Endometrium (tissue), 2 donors: Measurements from ENCODE around the gene TMOD3.
"Not testable (repeated sequence)": the region's sequence is repeated elsewhere in the genome, so short reads cannot be mapped to it uniquely, and the experiment has no call there.

ENCODE experiments used
- FAIRE-seq: peaks from 2 replicates; lab custom pipeline; 2012; peaks lifted over from hg19 to GRCh38; lab: Jason Lieb, UNC
- donor health status: control.
- donor health status: control.

TMOD3 gene

DNA sequence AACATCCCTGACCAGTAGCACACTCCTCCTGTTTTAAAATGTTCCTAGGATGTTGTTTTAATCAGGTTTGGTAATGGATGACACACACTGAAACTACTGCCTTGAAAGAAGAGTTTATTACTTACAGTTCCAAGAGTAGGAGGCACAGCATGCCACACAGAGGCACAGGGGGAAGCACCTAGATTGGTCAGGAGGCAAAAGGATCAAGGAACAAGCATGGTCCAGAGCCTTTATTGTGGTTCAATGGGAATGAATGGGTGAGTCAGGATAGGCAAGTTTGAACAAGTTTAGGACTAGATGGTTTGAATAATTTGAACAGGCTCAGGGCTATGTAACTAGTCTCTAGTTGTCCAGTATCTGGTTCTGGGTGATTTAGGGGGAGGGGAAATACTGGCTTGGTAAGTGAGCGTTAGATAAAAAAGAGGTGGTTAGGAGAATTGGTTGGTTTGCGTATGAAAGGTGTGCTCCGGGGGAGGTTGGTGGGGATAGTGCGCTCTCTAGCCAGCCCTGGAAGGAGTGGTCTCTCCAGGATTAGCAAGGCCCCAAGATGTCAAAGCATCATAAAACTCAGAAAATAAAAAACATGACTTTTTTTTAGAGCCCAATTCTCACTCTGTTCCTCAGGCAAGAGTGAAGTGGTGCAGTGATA, 35.1 kb downstream of the TMOD3 start:
- no peak for FAIRE-seq

DNA sequence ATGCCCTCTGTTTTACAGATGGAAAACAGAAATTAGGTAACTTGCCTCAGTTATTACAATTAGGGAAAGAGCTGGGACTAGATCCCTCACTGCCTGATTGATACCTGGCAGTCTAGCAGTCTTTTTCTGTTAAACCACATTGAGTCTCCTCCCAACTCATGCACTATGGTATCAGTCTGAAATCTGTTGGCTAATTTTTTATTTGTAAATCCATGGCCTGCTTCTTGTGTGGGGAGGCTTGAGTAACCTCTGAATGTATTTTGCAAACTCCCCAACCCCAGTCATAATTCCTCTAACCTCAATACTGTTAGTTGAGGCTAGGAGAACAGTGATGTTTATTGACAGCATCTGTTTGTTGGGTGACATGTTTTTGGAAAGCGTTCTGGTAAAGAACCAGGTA, 35.9 kb downstream of the TMOD3 start:
- no peak for FAIRE-seq

DNA sequence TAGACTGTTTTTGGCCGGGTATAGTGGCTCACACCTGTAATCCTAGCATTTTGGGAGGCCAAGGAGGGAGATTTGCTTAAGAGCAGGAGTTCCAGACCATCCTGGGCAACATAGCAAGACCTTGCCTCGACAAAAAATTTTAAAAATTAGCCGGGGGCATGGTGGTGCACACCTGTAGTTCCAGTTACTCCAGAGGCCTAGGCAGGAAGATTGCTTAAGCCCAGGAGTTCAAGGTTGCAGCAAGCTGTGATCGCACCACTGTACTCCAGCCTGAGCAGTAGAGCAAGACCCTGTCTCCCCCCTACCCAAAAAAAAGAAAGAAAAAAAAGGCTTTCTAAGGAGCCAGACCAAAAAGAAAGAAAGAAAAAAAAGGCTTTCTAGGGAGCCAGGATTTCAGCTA, 36.7 kb downstream of the TMOD3 start:
- no peak for FAIRE-seq

DNA sequence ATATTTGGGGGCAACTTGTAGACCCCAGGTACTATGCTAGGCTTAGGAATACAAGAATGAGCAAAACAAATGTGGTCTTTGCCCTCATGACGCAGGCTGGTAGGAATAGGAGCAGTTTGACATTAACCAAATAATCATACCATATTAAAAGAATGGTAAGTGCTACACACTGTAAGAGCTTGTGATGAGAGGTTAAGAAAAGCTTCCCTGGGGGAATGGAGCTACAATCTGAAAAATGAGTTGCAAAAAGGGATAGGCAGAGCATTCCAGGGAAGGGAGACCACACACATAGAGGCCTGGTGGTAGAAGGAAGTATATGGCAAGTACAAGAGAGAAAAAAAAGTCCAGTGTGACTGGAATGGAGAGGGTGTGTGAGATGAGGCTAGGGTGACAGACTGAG, 37.3 kb downstream of the TMOD3 start:
- FAIRE-seq: no peak

DNA sequence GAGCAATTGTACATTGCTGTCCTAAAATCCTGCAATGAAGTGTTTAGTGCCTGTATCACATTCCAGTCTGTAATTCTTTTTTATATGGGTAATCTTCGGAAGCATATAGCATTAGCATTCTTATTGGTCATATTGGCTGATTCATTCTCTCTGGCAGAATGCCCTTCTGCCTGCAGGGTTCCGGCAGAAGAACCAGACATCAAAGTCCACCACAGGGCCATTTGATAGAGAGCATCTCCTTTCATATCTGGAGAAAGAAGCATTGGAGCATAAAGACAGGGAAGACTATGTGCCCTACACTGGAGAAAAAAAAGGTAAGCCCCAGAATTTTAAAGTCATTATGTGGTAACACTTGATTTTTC, 39.6 kb downstream of the TMOD3 start:
- FAIRE-seq: no peak

DNA sequence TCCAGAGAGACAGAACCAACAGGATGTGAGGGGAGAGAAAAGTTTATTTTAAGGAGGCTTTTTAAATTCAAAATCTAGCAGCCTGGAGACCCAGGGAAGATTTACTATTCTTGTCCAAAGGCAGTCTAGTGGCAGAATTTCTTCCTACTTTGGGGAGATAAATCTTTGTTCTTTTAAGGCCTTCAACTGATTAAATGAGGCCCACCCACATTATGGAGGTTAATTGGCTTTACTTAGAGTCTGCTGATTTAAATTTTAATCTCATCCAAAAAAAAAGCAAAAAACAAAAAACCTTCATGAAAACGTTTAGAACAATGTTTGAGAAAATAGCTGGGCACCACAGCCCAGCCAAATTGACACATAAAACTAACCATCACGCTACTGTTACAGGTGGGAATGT, 41.3 kb downstream of the TMOD3 start:
- no peak for FAIRE-seq

DNA sequence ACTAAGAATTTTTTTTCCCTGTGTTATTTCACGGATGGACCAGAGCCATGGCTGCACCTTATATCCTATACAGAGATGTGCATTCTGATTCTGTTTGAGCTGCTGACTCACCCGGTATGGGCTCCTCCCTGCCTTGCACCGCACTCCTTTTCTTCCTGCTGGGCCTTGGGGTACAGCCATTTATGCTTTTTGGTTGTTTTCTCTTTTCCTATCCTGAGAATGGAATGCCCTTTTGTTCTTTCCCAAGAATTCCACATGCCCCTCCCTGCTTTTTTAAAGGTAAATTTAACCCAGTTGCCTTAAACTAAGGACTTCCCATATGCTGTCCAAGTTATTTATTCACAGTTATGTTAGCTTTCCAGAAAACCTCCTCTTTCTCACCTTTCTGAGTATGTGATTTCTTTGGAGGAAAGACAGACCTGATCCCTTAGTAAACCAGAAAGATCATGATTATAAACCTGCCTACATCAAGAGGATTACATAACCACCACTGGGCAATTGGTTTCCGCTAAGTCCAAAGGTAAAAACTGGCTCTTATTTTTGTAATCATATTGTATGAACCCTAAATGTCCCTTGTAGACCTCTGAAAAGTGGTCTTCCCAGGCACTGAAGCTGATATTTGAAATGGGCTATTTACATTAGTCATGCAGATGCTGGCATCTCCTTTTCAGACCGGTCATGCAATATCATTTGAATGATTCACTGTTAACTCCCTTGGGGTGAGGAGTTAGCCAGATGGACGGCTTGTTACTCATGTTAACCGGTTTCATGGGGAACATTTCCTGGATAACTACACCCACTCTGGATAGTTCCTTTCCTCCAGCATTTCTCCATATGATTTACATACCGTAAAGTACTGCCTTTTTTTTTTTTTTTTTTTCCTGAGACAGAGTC, 45.5 kb downstream of the TMOD3 start:
- no peak for FAIRE-seq

DNA sequence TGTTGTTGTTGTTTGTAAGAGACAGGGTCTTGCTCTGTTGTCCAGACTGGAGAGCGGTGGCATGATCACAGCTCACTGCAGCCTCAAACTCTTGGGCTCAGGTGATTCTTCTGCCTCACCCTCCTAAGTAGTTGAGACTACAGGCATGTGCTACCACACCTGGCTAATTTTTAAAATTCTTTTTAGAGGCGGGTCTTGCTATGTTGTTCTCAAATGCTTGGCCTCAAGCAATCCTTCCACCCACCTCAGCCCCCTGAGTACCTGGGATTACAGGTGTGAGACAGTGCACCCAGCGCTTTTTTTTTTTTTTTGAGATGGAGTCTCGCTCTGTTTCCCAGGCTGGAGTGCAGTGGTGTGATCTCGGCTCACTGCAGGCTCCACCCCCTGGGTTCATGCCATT, 46.7 kb downstream of the TMOD3 start:
- no peak for FAIRE-seq

DNA sequence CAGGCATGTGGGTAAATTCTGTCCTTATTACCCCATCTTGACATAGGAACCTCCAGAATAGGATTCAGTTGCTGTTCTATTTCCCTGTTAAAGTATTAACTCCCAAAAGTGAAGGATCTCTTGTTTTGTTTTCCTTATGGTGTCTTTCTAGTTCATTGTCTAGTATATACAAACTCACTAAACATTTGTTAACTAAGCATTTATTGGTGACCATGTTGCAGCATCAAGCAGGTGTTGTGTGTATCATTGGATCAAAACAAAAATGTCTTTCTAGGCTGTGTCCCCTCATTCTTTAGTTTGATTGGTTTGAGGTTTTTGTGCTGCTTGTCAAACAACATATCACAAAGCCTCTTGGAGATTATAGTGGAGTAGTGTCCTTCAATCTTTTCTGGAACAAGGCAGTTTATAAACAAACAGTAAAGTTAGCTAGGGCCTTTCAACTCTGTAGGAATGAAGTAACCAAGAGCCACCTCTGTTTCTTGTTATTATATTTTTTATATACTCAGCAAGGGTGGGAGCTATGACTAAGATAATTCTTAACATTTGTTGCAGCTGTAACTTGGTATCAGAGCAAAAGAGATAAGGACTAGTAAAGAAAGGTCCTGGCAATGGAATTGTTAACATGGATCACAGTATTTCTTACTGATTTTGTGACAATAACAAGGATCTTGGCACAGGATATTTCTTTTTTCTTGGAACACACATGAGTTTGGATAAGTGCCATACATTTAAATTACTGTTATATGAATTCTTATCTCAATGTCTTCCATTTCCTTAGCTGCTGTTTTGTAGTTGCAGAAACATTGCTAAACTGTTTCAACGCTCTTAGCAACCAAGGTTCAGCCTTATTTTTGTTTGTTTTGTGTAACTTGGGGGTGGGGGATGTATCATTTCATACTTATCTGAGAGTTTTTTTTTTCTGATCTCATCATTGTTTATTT, 49.3 kb downstream of the TMOD3 start:
- peak; percentile 86 for FAIRE-seq

DNA sequence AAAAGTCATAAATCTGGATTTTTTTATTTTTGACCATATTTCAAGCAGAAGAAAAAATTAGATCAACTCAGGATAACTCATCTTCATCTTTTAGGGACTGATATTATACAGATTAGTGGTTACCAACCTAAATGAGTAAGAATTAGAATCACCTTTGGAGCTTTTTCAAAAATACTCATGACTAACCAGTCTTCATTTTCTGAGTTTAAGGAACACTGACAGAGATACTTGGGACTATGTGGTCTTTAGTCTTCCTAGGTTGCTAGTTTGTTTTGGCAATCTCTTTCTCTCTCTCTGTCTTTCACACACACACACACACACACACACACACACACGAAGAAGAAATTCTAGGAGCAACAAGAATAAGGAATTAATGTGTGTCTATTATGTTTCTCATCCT, 50.1 kb downstream of the TMOD3 start:
- no peak for FAIRE-seq

DNA sequence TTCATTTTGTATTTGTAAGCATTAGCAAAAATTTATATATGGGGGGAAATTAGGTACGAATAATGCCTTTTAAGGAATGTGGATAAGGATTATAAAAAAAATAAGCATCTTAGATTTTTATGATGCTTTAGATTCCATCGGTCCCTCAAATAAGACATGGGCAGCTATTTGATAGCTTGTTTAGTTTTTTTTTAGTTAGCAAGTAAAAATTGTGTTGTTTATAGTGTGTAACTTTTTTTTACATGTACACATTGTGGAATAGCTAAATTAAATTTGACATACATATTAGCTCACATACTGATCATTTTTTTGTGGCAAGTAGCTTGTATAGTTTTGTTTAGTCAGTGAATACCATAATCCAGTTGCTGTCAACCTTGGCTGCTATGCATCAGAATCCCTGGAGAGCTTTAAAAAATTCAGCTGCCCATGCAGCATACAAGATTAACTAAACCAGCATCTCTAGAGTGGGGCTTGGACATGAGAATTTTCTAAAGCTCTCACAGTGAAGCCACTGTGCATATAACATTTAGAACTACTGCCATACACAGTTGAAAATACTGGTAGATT, 53.9 kb downstream of the TMOD3 start:
- FAIRE-seq: no peak

DNA sequence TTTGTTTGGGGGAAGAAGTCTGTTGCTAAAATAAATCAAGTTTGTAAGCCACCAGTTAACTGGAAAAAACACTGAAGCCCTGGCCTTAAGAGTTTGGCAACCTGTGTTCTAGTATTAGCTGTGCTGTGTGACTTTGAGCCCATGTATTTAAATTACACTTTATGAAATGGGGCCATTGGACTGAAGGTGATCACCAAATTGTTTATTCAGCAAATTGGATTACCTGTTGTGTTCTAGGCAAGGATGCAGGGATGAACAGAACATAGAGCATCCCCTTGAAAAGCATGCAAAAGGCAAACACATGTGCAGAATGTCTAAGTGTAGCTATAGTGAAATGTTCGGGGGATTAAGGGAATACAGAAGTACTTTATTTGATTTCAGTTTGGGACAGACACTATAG, 54.6 kb downstream of the TMOD3 start:
- no peak for FAIRE-seq

DNA sequence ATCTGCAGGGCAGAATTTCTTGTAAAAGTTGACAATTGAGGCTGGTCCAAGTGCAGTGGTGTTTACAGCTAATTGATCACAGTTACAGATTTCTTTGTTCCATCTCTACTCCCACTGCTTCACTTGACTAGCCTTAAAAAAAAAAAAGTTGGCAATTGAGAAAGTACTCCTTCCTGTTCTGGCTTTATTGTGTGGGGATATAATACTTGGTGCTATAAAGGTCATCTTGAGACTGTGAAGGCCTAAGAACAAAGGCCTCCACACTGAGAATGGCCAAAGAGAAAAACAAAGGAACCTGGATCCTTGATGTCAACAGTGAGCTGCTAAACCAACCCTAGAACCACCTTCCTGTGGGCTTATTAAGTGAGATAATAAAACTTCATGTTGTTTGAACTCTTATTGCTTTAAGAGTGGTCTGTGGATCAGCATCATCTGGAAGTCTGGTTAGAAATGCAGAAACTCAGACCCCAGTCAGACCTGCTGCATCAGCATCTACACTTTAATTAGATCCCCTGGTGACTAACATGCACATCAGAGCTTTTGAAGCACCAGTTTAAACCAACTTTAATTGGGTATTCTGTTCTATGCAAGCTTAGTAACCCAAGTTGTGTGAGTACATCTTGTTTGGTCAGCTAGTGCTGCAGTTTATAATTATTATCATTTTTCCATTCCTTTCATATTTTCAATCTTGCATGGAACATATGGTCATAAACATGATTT, 55.2 kb downstream of the TMOD3 start:
- no peak for FAIRE-seq

DNA sequence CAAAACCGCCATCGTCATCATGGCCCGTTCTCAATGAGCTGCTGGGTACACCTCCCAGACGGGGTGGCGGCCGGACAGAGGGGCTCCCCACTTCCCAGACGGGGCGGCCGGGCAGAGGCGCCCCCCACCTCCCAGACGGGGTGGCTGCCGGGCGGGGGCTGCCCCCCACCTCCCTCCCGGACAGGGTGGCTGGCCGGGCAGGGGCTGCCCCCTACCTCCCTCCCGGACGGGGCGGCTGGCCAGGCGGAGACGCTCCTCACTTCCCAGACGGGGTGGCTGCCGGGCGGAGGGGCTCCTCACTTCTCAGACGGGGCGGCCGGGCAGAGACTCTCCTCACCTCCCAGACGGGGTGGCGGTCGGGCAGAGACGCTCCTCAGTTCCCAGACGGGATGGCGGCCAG, 56.3 kb downstream of the TMOD3 start:
- FAIRE-seq: not testable (repeated sequence)

DNA sequence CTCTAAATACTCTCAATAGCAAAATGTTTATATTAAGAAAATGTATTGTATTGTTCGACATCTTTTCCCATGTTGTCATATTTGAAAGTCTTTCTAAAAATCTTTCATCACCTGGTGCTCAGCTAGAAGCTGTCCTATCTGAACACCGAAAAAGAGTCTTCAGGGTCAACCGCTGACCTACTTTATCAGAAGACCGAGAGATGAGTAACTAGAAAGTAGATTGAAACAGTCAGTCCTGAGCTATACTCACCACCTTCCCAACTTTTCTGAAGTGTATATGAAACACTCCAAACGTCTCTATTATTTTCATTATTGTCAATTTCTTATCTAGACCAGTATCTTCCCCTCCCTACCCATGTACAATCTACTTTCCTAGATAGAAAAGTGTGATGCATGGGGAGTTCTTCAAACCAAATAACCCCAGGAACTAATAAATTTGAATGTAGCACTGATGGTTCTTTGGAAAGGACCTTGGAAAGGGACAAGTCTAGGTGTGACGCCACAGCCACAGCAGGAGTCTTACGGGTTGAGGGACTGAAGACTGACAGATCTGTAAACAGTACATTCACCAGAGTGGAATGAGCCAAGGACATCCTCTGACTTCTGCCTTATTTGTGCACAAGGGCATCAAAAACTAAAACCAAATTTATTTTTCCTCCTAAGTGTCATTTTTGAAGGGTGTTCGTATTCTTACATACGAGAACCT, 58.6 kb downstream of the TMOD3 start:
- no peak for FAIRE-seq

DNA sequence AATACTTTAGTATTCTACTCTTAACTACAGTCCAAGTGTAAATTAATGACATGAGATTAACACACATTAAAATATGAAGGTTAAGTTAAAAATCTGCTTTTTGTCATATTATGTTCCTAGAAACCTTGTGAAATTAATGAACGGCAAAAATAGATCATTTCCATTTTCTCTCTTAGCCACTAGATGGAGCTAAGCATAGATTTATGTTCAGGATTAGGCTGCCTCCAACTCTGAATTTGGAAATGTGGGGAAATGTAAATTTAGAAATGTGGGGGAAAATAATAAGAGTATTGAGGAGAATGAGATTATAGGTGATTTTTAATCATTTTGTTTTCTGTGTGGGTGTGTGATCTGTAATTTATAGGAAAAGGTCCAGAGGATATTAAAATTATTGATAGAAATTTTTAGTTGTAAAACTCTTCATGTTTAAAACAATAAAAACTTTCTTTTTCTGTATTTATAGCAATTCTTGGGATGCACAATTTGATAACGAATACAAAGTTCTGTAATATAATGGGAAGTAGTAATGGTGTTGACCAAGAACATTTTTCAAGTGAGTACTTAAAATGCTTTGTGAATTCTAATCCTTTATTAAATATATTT, 59.2 kb downstream of the TMOD3 start:
- FAIRE-seq: peak; percentile 77

DNA sequence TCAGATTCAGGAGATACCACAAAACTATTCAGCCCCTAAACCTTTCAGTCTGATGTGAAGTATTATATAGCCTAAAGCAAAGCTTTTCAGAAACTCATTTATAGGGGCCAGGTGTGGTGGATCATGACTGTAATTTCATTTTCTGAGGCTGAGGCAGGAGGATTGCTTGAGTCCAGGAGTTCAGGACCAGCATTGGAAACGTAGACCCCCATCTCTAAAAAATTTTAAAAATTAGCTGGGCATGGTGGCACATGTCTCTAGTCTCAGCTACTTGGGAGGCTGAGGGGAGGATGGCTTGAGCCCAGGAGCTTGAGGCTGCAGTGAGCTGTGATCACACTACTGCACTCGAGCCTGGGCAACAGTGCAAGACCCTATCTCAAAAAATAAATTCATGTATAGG, 60.0 kb downstream of the TMOD3 start:
- no peak for FAIRE-seq

DNA sequence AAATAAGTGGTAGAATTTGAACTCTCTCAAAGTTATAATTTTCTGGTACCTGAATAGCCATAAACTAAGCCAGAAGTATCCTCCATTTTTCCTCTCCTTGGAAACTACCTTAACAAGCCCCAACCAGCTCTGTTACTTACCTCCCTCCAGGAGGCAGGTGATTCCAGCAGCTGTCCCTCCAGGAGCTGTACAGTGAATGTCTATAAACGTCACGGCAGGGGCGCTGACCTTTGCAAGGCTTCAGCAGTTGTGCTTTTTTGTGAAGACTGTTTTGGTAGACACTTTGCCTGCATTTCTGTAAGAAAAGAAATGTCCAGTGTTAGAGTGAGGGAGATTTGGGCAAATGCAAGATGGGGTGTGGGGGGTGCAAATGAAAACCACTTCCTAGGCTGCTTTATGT, 75.0 kb downstream of the TMOD3 start:
- no peak for FAIRE-seq

DNA sequence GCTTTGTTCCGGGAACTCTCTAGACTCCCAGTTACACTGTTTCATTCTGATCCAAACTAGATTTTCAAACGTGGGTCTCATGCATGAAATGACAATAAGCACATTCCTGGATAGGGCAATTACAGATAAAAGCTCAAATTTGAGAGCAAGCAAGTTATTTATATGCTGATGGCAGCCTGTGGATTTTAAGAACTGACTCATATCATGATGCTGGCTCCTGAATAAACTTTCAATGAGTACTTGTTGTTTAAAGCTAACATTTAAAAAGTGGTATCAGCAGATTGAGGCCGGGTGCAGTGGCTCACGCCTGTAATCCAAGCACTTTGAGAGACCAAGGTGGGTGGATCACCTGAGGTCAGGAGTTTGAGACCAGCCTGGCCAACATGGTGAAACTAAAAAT, 75.5 kb downstream of the TMOD3 start:
- FAIRE-seq: no peak

DNA sequence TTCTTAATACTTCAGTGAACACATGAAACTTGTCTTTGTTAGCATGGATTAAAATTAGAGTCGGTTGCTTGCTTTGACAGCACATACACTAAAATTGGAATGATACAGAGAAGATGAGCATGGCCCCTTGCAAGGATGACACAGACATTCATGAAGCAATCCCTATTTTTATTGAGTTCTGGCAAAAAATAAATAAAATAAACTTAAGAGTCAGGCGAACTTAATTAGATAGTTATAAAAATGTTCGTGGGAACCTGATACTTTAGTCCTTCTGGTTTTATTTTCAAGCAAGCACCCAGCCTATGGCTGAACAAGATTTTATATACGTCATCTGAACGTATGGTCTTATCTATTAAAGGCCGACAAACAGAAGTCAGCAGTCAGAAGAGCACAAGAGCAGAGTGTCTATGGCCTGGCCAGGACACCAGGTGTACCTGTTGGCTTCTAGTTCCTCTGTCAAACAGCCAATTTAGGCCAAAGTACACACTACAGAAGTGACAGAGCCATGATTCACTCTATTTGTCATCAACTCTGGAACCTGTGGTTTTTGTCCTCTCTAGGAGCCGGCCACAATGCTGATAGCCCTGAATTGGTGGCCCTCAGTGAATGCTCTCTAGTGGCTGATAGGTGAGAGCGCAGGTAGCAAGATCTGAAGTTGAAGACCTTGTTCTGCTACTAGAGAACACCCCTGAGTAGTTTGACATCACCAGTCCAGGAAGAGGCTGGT, 77.8 kb downstream of the TMOD3 start:
- no peak for FAIRE-seq
